ENCODE measurements around the gene CAMTA1.
"Not testable (repeated sequence)": the region's sequence is repeated elsewhere in the genome, so short reads cannot be mapped to it uniquely, and the experiment has no call there.

Gene CAMTA1

DNA sequence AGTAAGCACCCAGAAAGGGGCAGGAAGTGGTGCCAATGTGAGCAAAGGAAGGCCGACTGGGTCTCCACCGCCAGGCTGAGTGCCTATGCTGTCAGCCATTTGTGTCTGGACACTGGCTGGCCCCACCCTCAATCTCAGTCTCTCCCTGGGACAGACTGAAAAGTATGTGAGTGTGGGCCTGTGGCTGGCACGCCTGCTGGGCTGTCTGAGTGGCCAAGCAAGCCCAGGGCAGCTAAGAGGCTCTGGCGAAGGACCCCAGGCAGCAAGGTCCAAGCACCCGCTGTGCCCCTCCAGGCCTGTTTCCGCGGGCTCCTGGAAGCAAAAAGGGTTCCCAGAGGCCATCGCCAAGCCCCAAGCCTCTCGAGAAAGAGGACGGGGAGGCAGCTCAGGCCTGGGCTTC lies 892.6 kb downstream of the CAMTA1 start:
- DNase-seq (ENCODE audit: low spot score): no peak

GRCh38 chr1:7678491-7679158 lies 893.4 kb downstream of the CAMTA1 start:
- DNase-seq (ENCODE audit: low spot score): no peak

- no peak for DNase-seq (ENCODE audit: low spot score)
Measured at GRCh38 chr1:7679159-7679872, 894.1 kb downstream of the CAMTA1 start.

DNA sequence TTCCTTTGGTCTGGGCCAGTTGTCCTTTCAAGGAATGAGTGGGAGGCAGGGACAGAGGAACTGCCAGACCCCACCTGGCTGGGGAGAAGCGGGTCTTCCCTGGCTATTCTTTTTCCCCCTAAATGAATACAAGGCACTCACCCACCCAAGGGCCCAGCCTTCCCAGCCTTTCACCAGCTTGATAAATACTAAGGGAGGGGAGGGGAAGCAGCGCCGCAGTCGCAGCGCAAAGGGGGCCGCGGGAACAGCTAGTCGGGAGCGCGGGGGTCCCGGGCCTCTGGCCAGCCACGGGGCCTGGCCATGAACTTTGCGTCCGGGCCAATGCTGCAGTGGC lies 894.6 kb downstream of the CAMTA1 start:
- no peak for DNase-seq (ENCODE audit: low spot score)

GRCh38 chr1:7680207-7680954 lies 895.1 kb downstream of the CAMTA1 start:
- DNase-seq (ENCODE audit: low spot score): peak; percentile 79

DNA sequence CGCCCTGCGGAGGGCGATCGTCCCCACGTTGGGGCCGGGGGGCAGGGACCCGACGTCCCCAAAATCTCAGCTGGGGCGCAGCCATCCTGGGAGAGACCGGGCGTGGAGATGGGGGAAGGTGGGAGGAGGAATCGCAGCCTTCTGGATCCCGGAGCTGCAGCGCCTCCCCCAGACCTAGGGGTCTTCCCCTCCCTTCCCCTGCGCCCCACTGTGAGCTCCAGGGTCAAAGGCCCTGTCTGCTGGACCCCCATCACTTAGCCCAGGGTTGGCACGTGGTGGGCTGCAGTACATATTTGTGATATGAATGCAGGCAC lies 895.7 kb downstream of the CAMTA1 start:
- no peak for DNase-seq (ENCODE audit: low spot score)

DNA sequence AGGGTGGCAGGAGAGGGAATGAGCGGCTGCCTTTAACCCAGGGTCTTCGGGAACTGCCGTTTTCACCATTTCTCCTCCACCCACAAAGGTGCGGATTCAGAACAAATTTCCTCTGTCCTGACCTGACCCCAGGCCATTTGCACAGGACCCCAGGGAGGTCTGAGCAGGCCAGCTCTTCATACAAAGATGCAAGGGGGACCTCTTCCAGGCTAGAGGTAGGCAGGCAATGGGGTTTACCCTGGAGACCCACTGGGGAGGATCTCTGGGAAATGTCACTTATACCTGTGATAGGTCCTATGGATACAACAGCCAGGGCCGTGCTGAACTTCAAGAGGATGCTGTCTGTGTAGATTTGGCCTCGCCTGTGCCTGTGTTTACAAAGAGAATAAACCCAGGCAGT lies 896.1 kb downstream of the CAMTA1 start:
- DNase-seq (ENCODE audit: low spot score): no peak

DNA sequence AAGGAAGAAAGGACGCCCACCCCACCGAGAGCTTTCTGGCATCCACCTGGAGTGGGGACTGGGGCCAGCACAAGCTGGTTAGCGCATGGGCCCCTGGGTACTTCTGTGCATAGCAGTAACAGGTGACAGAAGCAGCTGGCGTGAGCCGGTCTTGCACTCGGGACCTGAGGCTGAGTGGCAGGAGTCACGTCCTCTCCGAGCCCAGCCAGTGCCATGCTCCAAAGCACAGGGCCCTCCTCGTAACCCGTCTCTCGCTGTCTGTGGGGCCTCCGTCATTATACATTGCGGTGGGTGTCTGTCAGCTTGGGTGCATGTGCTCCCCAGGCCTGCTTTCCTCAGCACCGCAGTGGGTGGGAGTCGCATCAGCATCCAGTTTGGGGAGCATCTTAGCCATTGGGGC lies 898.3 kb downstream of the CAMTA1 start:
- DNase-seq (ENCODE audit: low spot score): no peak

DNA sequence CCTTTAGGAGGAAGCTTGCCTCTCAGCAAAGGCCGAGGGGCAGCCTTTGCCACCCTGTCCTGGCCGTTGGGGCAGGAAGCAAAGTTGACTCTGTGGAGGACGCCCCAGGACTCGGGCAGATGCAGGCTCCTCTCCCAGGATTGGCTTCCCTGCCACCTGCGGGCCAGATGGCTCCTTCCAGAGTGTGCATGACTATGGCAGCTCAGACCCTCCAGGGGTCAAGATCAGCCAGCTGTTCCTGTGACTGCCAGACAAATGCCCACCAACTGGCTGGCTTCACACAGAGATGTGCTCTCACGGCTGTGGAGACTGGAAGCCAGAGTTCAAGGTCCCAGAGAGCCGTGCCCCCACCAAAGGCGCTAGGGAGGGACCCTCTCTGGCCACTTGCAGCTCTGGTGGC lies 898.9 kb downstream of the CAMTA1 start:
- DNase-seq (ENCODE audit: low spot score): no peak

GRCh38 chr1:7684861-7685635 lies 899.8 kb downstream of the CAMTA1 start:
- DNase-seq (ENCODE audit: low spot score): no peak

DNA sequence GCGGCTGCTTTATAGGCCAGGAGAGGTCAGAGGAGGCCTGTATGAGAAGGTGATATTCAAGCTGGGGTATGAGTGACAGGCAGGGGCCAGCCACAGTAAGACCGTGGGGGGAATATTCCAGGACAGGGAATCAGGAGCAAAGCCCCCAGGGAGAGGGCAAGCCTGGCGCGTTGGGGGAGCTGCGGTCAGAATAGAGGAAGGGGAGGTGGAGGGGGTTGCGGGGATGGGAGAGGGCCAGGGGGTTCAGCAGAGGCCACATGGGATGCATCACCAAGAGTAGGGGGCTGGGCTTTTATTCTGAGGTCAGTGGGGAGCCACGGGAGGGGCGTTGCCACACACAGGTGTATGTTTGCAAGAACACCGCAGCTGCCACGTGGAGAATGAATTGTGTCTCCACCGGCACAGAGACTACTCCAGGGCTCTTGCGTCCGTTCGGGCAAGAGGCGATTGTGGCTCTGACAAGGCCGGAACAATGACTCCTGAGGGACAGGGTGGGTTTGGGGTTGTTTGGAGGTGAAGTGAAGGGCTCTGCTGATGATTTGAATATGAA lies 901.1 kb downstream of the CAMTA1 start:
- DNase-seq (ENCODE audit: low spot score): no peak

DNA sequence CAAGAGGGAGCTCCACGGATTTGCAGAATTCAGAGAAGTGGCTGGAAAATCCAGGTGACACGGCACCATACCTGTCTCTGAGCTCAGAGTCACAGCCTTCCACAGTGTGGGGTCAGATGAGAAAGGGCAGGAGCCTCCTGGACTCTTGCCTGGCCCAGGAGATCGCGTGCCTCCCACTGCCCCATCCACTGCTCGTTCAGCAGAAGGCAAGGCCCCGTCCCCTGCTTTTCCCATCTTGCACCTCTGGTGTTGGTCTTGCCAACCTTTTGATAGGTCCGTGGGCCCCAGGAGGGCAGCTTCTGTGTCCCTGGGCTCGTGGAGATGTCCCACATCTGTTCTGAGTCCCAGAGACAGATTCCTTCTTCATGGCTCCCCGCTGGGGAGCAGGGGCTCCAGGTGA lies 902.2 kb downstream of the CAMTA1 start:
- no peak for DNase-seq (ENCODE audit: low spot score)

DNA sequence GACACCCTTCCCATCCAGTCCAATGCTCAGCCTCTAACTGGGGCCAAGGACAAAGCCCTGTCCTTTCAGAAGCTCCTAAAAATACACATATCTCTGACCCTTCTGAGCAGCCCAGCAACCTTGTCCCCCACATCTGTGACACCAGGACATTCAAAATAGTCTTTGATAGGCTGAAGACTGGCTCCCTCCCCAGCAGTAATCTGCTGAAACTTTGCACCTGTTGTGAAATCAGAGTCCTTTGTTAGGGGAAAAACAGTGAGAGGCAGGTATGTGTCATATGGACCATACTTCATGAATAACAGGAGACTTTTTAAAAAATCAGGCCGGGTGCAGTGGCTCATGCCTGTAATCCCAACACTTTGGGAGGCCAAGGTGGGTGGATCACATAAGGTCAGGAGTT lies 903.4 kb downstream of the CAMTA1 start:
- DNase-seq (ENCODE audit: low spot score): no peak

- not testable (repeated sequence) for DNase-seq (ENCODE audit: low spot score)
Measured at GRCh38 chr1:7689307-7689706, 904.1 kb downstream of the CAMTA1 start.

GRCh38 chr1:7690076-7690475 lies 904.8 kb downstream of the CAMTA1 start:
- no peak for DNase-seq (ENCODE audit: low spot score)

DNA sequence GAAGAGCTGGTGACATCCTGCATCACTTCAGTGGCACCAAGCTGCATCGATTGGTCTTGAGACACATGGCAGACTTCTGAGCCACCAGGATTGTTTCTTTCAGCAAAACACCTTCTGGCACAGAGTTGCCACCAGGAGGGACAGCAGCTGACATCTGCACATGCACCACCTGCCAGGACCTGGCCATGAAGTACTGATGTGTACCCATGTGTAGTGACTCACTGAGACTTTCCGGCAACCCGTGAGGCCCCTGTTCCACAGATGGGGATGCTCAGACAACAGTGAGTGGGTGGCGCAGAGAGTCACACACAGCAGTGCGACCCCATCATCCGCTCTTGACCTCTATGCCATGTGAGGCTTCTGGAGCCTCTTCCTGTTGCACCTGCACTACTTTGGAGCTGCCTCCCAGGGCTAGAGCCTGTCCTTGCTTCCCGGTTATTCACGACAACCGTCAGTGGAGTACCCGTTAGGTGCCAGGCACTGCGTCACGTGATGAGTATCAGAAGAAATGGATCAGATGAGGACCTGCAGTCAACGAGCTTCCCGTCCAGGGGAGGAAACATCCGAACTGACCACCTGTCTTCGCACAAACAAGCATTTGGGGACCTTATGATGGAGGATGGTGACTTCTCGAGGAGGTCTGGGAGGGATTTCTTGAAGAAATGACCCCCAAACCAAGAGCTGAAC lies 905.4 kb downstream of the CAMTA1 start:
- no peak for DNase-seq (ENCODE audit: low spot score)

GRCh38 chr1:7691576-7691975 lies 906.3 kb downstream of the CAMTA1 start:
- no peak for DNase-seq (ENCODE audit: low spot score)

DNA sequence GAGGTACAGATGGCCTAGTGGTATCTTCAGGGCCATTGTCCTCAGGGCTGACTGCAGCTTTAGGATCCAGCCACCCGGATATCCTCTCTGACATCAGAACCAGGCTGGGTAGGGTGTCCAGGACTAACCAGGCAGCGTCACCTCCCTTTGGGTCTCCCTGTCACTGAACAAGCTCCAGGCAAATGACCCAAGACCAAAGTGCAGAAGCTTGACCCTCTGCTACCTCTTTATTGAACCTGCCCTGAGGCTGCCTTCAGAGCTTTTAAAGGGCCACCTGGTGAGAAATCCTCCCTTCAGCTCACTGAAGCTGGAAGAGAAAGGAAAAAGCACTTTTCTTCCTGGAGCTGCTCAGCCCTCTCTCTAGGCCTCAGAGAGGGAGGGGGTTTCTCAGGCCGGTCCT lies 906.8 kb downstream of the CAMTA1 start:
- no peak for DNase-seq (ENCODE audit: low spot score)

- not testable (repeated sequence) for DNase-seq (ENCODE audit: low spot score)
Measured at GRCh38 chr1:7693037-7693436, 907.8 kb downstream of the CAMTA1 start.

GRCh38 chr1:7693662-7694061 lies 908.4 kb downstream of the CAMTA1 start:
- no peak for DNase-seq (ENCODE audit: low spot score)

GRCh38 chr1:7694600-7695496 lies 909.6 kb downstream of the CAMTA1 start:
- DNase-seq (ENCODE audit: low spot score): no peak

All from left forelimb (tissue), 1 donor.